ENCODE measurements around the gene TACC2.
A peak's percentile ranks its signal among the peaks of the same experiment; 100 is the strongest.

The TACC2 gene

DNA sequence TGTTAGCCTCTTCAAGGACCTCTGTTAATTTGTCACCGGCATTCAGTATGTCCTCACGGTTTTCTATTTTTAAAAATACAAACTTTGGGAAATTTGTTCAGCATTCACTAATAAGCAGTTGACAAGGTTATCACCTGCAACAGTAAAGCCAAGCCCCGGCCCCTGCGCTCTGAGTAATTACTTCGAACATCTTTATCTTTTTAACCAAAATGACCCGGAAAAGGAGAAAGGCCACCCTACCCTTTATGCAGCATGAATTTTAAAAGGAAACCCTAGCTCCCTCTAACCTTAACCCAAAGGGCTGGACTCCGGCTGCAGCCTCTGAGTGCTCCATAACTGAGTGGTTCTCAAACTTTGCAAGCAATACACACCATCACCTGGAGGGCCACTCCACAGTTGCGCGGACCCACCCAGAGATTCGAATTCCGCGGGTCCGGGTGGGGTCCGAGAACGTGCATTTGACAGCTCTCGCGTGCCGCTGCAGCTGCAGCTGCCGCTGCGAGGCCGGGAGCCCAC lies 14.9 kb upstream of the TACC2 start:
- TF ChIP-seq, protein P1, sequence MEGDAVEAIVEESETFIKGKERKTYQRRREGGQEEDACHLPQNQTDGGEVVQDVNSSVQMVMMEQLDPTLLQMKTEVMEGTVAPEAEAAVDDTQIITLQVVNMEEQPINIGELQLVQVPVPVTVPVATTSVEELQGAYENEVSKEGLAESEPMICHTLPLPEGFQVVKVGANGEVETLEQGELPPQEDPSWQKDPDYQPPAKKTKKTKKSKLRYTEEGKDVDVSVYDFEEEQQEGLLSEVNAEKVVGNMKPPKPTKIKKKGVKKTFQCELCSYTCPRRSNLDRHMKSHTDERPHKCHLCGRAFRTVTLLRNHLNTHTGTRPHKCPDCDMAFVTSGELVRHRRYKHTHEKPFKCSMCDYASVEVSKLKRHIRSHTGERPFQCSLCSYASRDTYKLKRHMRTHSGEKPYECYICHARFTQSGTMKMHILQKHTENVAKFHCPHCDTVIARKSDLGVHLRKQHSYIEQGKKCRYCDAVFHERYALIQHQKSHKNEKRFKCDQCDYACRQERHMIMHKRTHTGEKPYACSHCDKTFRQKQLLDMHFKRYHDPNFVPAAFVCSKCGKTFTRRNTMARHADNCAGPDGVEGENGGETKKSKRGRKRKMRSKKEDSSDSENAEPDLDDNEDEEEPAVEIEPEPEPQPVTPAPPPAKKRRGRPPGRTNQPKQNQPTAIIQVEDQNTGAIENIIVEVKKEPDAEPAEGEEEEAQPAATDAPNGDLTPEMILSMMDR (IDR thresholded peaks at IDR 0.05; ENCODE audit: low read depth, low read length), result no peak
- peak overlapping the region; percentile 85 for H3K4me3 ChIP-seq (ENCODE audit: low read depth, low read length)

DNA sequence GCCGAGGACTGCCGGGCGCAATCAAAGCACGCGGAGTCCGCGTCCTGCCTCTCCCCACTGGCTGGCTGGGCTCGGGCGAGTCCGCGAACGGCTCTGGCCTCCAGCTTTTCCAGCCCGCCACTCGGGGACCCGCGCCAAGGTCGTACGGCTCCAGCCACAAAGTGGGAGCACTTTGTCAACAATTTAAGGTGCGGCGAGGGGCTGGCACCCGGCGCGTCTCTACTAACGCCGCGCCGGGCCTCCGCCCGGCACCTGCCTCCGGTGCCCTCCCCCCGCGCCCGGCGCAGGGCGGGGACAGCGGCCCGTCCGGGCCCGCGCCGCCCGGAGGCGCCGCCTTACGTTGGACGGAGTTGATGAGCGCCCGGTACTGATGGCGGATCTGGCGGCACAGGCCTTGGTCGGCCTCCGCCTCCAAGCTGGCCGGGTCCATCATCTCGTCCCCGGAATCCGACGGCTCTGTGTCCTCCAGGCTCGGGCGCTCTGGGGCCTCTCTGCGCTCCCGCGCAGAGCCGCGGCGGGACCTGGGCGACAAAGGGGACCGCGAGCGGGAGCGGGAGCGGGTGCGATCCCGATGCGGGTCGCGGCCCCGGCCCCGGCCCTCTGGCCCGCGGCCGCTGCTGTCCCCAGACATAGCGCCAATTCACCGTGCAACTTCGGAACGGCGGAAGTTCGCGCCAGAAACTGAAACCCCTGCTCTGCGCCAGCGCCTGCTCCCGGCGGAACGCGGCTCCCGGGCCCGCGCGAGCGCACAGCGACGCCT lies 14.2 kb upstream of the TACC2 start, which contains the start of gene NSMCE4A:
Gene NSMCE4A (minus strand): TSS at position 683 of the 760 bp plus-strand sequence. CDS start 52 bp downstream, at position 631.
- H3K4me3 ChIP-seq (ENCODE audit: low read depth, low read length), result peak within 1 kb of the TSS; percentile 85
- TF ChIP-seq, protein P1 (IDR thresholded peaks at IDR 0.05; ENCODE audit: low read depth, low read length), result no peak; the same call in 1 of the 2 replicates

DNA sequence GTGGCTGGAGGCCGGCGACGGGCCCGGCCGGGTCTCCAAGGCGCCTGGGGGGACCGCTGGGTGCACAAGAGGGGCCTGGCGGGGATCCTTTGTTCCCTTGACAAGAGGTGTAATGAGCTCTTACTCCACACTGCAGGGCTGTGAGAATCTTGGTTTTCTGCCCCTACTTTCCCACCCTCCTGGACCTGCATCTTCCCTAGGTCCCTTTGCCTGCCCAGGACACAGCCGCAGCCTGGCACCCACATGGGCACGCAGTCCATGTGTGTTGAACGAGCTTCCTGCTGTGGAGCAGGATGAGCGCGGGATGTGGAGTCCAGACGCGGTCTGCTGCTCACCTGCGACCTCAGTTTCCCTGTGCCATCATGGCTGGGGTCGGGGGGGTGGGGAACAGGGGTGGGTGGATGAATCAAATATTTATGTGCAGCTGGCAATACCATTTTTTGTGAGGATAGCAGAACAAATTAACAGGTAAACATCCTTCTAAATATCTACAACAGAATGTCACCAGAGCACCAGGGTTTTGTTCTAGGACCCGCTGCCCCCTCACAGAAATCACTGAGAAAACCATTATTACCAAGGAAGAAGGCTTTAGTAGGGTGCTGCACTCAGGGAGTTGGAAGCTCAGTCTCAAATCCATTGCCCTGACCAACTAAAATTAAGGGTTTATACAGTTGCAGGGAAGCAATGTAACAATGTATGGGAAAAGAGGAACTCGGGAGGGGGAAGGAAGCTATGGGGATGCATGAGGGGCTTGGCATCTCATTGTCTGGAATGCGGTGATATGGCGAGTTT lies 13.5 kb upstream of the TACC2 start:
- peak overlapping the region; percentile 85 for H3K4me3 ChIP-seq (ENCODE audit: low read depth, low read length)
- TF ChIP-seq, protein P1 (IDR thresholded peaks at IDR 0.05; ENCODE audit: low read depth, low read length), result peak; percentile 63; the same call in 1 of the 2 replicates

DNA sequence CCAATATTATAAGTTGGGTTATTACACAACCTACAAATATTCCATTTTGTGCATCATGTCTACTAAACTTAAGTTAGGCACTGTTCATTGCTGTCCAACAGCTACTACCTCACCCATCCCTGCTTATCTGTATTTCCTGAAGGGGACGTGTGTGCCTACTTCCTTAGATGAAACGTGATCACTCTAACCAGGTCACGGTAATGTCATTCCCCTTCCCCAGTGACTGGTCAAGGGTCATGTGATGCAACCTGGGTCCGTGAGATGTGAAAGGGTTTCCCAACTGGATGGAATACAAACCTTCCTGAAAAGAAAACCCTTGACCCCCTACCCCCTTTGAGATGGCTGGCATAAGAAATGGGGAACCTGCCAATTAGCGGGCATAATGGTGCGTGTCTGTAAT lies 12.4 kb upstream of the TACC2 start:
- H3K4me3 ChIP-seq (ENCODE audit: low read depth, low read length), result no peak overlapping the region
- TF ChIP-seq, protein P1 (IDR thresholded peaks at IDR 0.05; ENCODE audit: low read depth, low read length), result no peak

DNA sequence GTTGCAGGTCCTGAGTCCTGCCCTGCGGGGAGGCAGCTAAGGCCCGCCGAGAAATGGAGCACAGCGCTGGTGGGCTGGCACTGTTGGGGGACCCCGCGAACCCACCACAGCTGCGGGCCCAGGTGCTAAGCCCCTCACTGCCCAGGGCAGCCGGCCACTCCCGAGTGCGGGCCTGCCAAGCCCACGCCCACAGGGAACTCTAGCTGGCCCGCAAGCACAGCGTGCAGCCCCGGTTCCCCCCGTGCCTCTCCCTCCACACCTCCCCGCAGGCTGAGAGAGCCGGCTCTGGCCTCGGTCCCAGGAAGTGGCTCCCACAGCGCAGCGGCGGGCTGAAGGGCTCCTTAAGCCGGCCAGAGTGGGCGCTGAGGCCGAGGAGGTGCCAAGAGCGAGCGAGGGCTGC lies 10.5 kb upstream of the TACC2 start:
- H3K4me3 ChIP-seq (ENCODE audit: low read depth, low read length), result no peak overlapping the region
- TF ChIP-seq, protein P1 (IDR thresholded peaks at IDR 0.05; ENCODE audit: low read depth, low read length), result no peak

DNA sequence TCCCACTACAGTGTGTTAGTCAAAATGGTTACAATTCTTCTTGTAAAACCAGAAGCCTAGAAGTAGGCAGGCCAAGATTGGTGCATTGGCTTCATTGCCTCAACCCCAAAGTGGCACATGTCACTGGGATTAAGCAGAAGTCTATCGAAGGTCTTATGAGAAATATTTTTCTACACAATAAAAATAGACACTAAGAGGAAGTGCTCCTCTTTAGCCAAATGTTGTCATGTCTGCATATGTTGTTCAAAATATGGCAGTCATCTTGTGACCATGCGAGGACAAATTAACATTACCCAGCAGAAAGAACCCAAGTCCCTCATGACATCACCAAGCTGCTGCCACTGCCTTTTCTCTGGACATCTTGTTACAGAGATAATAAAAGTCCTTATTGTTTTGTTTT lies 7.6 kb upstream of the TACC2 start:
- TF ChIP-seq, protein P1 (IDR thresholded peaks at IDR 0.05; ENCODE audit: low read depth, low read length), result no peak
- no peak overlapping the region for H3K4me3 ChIP-seq (ENCODE audit: low read depth, low read length)
